ENCODE results near the gene PSMC5.

GRCh38 chr17:63816123-63816522, 11.1 kb upstream of the PSMC5 start:
- no peak for TF ChIP-seq POLR2A (IDR thresholded peaks at IDR 0.05)
- TF ChIP-seq, protein P1, sequence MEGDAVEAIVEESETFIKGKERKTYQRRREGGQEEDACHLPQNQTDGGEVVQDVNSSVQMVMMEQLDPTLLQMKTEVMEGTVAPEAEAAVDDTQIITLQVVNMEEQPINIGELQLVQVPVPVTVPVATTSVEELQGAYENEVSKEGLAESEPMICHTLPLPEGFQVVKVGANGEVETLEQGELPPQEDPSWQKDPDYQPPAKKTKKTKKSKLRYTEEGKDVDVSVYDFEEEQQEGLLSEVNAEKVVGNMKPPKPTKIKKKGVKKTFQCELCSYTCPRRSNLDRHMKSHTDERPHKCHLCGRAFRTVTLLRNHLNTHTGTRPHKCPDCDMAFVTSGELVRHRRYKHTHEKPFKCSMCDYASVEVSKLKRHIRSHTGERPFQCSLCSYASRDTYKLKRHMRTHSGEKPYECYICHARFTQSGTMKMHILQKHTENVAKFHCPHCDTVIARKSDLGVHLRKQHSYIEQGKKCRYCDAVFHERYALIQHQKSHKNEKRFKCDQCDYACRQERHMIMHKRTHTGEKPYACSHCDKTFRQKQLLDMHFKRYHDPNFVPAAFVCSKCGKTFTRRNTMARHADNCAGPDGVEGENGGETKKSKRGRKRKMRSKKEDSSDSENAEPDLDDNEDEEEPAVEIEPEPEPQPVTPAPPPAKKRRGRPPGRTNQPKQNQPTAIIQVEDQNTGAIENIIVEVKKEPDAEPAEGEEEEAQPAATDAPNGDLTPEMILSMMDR (IDR thresholded peaks at IDR 0.05) = no peak

Data from adrenal gland (tissue), 5 donors.